Skin of body (tissue), 2 donors: ENCODE measurements around the gene HIVEP3. TPM values are rescaled to one million over a fixed set of nuclear protein-coding genes. Genes with fewer than 3 reads are reported as not detected.

Experiments
- DNase-seq: peaks from one replicate; lab custom pipeline; 2025; lab: John Stamatoyannopoulos, UW
- total RNA-seq: library from RNA; depleted of rRNA; stranded (reverse); fragments of >200 nt; gene quantifications from one replicate; pipeline ENCODE4 v1.2.3, GENCODE V29; 2014

Gene HIVEP3
- total RNA-seq, 1 donor from 2014 or later, result 3.3 TPM

GRCh38 chr1:41849211-41849759 lies 69.4 kb downstream of the HIVEP3 start:
- no peak for DNase-seq

GRCh38 chr1:41848216-41848952 lies 70.3 kb downstream of the HIVEP3 start:
- no peak for DNase-seq

GRCh38 chr1:41847733-41848132 lies 71.0 kb downstream of the HIVEP3 start:
- no peak for DNase-seq

- no peak for DNase-seq
These were observed 71.9 kb downstream of the HIVEP3 start for GRCh38 chr1:41846625-41847405.

GRCh38 chr1:41844781-41845272 lies 73.9 kb downstream of the HIVEP3 start:
- no peak for DNase-seq

- no peak for DNase-seq
These were observed 74.5 kb downstream of the HIVEP3 start for GRCh38 chr1:41844255-41844654.

- no peak for DNase-seq
These were observed 75.5 kb downstream of the HIVEP3 start for GRCh38 chr1:41842993-41843755.

- DNase-seq, result no peak
These were observed 76.4 kb downstream of the HIVEP3 start for GRCh38 chr1:41842326-41842725.

- DNase-seq, result no peak
These were observed 78.0 kb downstream of the HIVEP3 start for GRCh38 chr1:41840592-41841246.

GRCh38 chr1:41838266-41838665 lies 80.5 kb downstream of the HIVEP3 start:
- DNase-seq, result no peak

- DNase-seq, result no peak
These were observed 81.0 kb downstream of the HIVEP3 start for GRCh38 chr1:41837691-41838090.

- DNase-seq, result no peak
These were observed 83.2 kb downstream of the HIVEP3 start for GRCh38 chr1:41835485-41835884.

GRCh38 chr1:41833519-41834000 lies 85.2 kb downstream of the HIVEP3 start:
- no peak for DNase-seq

- DNase-seq, result no peak
These were observed 88.0 kb downstream of the HIVEP3 start for GRCh38 chr1:41830726-41831125.

GRCh38 chr1:41827991-41828570 lies 90.6 kb downstream of the HIVEP3 start:
- DNase-seq, result no peak

GRCh38 chr1:41823471-41823870 lies 95.3 kb downstream of the HIVEP3 start:
- DNase-seq, result no peak

- no peak for DNase-seq
These were observed 95.9 kb downstream of the HIVEP3 start for GRCh38 chr1:41822866-41823265.

GRCh38 chr1:41819843-41820242 lies 98.9 kb downstream of the HIVEP3 start:
- no peak for DNase-seq

GRCh38 chr1:41819069-41819468 lies 99.7 kb downstream of the HIVEP3 start:
- no peak for DNase-seq

GRCh38 chr1:41816061-41816460 lies 102.7 kb downstream of the HIVEP3 start:
- DNase-seq, result no peak
